ENCODE data around the gene TCTN2. TPM values are rescaled to one million over a fixed set of nuclear protein-coding genes. Genes with fewer than 3 reads are reported as not detected.

Gene TCTN2
- polyA plus RNA-seq, 4 donors = 23.0 to 35.7 (median 29.4) TPM

- no peak for DNase-seq (ENCODE audit: low read depth in 4 of 4, low spot score in 2 of 4)
These were observed 13.1 kb downstream of the TCTN2 start for GRCh38 chr12:123683964-123684363.

GRCh38 chr12:123686636-123687190, 15.8 kb downstream of the TCTN2 start:
- DNase-seq (ENCODE audit: low read depth in 4 of 4, low spot score in 2 of 4) = no peak

- no peak for DNase-seq (ENCODE audit: low read depth in 4 of 4, low spot score in 2 of 4)
These were observed 19.4 kb downstream of the TCTN2 start for GRCh38 chr12:123690191-123690840.

- DNase-seq (ENCODE audit: low read depth in 4 of 4, low spot score in 2 of 4) = no peak
These were observed 25.3 kb downstream of the TCTN2 start for GRCh38 chr12:123696207-123696606.

- DNase-seq (ENCODE audit: low read depth in 4 of 4, low spot score in 2 of 4) = no peak
These were observed 25.7 kb downstream of the TCTN2 start for GRCh38 chr12:123696646-123697045.

- DNase-seq (ENCODE audit: low read depth in 4 of 4, low spot score in 2 of 4) = no peak
These were observed 35.0 kb downstream of the TCTN2 start for GRCh38 chr12:123705935-123706334.

GRCh38 chr12:123707466-123707865, 36.6 kb downstream of the TCTN2 start:
- no peak for DNase-seq (ENCODE audit: low read depth in 4 of 4, low spot score in 2 of 4)

- DNase-seq (ENCODE audit: low read depth in 4 of 4, low spot score in 2 of 4) = no peak
These were observed 41.9 kb downstream of the TCTN2 start for GRCh38 chr12:123712780-123713319.

GRCh38 chr12:123713398-123713797, 42.5 kb downstream of the TCTN2 start:
- no peak for DNase-seq (ENCODE audit: low read depth in 4 of 4, low spot score in 2 of 4)

GRCh38 chr12:123713823-123714585, 43.1 kb downstream of the TCTN2 start:
- no peak for DNase-seq (ENCODE audit: low read depth in 4 of 4, low spot score in 2 of 4)

- DNase-seq (ENCODE audit: low read depth in 4 of 4, low spot score in 2 of 4) = no peak
These were observed 44.3 kb downstream of the TCTN2 start for GRCh38 chr12:123715195-123715594.

GRCh38 chr12:123717350-123717749, 46.4 kb downstream of the TCTN2 start:
- DNase-seq (ENCODE audit: low read depth in 4 of 4, low spot score in 2 of 4) = no peak

GRCh38 chr12:123720141-123720814, 49.4 kb downstream of the TCTN2 start:
- no peak for DNase-seq (ENCODE audit: low read depth in 4 of 4, low spot score in 2 of 4)

- DNase-seq (ENCODE audit: low read depth in 4 of 4, low spot score in 2 of 4) = no peak
These were observed 50.3 kb downstream of the TCTN2 start for GRCh38 chr12:123721245-123721644.

- no peak for DNase-seq (ENCODE audit: low read depth in 4 of 4, low spot score in 2 of 4)
These were observed 52.1 kb downstream of the TCTN2 start for GRCh38 chr12:123723011-123723410.

- DNase-seq (ENCODE audit: low read depth in 4 of 4, low spot score in 2 of 4) = no peak
These were observed 52.9 kb downstream of the TCTN2 start for GRCh38 chr12:123723765-123724164.

GRCh38 chr12:123726244-123726643, 55.3 kb downstream of the TCTN2 start:
- DNase-seq (ENCODE audit: low read depth in 4 of 4, low spot score in 2 of 4) = no peak

GRCh38 chr12:123726962-123727361, 56.0 kb downstream of the TCTN2 start:
- DNase-seq (ENCODE audit: low read depth in 4 of 4, low spot score in 2 of 4) = no peak

GRCh38 chr12:123727878-123728277, 57.0 kb downstream of the TCTN2 start:
- DNase-seq (ENCODE audit: low read depth in 4 of 4, low spot score in 2 of 4) = no peak

GRCh38 chr12:123731596-123731995, 60.7 kb downstream of the TCTN2 start:
- no peak for DNase-seq (ENCODE audit: low read depth in 4 of 4, low spot score in 2 of 4)

- no peak for DNase-seq (ENCODE audit: low read depth in 4 of 4, low spot score in 2 of 4)
These were observed 61.3 kb downstream of the TCTN2 start for GRCh38 chr12:123732251-123732650.

All from left renal cortex interstitium (tissue), 4 donors.